HG02943 (cell line): ENCODE results near the gene COL18A1.

Experiments used
- ATAC-seq: cut with Tn5 transposase; IDR thresholded peaks from one replicate; pipeline ENCODE4 v1.9.1; 2021; ENCODE audit warnings: mild to moderate bottlenecking, low read depth, moderate library complexity; ENCODE audit not compliant: unreplicated experiment

Gene COL18A1

DNA sequence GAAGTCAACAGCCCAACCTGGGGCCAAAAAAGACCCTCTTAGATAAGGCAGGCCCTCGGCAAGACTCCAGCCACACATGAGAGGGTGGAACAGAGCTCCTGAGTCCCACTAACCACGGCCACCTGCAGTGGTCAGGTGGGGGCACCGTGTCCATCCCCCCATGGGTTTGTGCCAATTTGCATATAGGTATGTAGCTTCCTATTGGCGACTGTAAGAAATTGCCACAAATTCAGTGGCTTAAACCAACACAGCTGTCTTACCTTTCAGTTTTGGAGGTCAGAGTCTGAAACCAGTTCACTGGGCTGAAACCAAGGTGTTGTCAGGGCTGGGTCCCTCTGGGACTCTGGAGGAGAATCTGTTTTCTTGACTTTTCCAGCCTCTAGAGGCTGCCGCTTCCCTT is 59.3 kb downstream of the COL18A1 start:
- no peak for ATAC-seq

DNA sequence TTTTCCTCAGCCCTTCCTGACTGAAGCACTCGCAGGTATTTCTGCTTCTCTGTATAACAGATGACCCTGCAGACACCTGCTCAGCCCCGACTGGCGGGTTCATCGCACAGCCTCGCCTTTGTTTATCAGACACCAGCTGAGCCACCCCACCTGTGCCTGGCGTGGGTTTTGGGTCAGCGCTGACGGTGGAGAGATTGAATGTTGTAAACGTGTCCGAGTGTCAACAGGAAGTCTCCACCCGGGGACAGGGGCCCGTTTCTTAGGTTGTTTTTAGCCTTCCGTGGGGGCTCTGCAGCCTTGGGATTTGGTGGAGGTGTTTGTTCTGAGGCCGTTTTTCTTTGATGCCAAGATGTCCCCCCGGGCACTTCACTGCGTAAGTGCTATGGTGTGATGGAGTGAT is 60.1 kb downstream of the COL18A1 start:
- no peak for ATAC-seq

DNA sequence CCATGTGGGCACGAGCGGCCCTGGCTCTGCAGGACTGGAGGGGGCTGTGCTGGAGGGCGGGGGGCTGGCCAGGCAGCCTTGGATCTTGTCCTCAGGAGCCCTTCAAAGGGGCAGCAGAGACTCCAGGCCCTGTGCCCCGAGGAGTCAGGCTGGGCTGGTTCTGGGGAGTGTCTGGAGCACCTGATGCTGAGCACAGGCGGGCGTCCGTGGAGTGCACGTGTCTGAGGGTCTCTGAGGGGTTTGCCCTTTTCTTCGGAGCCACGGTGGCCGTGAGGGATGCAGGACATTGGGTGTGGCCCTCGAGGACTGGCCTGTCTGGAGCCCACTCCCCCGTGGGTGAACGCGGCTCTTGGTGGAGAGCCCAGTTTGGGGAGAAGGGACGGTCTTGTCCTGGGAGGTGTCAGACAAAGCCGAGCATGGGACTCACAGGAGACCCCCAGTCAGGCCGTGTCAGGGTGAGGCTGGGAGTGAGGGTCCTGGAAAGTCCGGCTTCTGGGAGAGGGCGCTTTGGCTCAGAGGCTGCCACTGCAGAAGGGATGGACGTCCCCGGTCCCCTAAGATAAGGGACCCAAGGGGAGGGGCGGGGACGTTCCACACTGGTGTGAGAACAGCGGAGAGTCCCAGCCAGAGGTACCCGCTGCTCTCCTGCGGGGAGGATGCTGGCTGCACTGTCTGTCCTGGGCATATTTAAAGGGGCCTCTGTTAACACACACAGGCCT is 60.8 kb downstream of the COL18A1 start:
- ATAC-seq, result no peak

DNA sequence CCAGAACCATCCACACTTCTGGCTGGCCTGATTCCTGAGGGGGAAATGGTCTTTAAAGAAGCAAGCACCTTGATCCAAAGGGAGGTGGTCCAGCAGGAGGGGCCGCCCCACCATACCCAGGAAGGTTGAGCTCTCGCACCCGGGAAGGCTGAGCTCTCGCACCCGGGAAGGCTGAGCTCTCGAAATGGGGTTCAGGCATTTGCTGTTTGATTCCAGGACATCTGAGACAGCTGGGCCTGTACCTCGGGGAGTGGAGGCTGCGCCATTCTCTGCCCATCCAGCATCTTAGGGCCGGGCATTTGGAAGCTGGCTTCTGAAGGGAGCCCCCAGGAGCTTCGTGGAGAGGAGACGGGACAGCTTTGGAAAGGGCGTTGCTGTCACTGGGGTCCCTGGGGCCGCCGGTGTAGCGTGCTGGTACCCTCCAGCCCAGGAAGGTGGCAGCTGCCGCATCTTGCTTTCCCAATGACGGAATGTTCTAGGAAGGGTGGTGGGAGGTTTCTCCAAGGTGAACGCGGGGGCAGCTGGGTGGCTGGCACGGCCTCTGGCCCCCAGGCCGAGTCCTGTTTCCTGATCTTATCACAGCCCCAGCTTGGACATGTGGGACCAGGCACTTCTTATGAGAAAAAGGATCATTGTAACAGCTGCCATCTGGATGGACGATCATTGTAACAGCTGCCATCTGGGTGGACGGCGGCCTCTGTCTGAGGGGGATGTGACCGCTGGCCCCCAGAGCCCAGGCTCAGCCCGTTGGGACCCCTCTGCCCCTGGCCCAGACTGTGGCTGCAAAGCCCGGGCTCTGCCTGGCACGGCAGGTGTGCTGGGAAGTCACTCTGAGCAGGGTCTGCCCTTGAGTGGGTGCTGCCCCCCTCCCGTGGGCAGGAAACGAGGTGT is 61.6 kb downstream of the COL18A1 start:
- no peak for ATAC-seq

DNA sequence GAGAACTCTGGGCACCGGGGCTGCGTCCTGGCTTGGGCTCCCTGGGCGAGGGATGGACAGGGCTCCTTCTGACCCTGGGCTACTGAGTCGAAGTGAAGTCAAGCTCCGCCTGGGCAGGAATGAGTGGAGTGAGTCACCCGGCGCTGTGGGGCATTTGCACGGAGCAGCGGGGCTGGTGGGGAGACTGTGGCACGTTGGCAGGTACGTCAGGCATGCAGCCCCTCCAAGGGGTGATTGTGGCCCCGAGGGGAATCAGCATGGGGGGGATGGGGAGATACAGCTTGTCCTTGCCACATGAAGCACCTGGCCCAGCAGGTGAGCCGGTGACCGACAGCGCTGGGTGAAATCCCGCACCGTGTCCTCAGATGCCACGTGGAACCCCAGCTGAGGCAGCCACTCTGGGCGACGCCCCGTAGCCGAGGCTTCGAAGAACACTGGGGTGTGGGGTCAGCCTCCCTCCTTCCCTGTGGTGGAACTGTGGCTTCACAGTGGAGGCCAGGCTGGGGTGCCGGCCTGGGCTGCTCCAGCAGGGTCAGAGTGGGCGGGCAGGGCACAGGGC is 62.3 kb downstream of the COL18A1 start:
- no peak for ATAC-seq

DNA sequence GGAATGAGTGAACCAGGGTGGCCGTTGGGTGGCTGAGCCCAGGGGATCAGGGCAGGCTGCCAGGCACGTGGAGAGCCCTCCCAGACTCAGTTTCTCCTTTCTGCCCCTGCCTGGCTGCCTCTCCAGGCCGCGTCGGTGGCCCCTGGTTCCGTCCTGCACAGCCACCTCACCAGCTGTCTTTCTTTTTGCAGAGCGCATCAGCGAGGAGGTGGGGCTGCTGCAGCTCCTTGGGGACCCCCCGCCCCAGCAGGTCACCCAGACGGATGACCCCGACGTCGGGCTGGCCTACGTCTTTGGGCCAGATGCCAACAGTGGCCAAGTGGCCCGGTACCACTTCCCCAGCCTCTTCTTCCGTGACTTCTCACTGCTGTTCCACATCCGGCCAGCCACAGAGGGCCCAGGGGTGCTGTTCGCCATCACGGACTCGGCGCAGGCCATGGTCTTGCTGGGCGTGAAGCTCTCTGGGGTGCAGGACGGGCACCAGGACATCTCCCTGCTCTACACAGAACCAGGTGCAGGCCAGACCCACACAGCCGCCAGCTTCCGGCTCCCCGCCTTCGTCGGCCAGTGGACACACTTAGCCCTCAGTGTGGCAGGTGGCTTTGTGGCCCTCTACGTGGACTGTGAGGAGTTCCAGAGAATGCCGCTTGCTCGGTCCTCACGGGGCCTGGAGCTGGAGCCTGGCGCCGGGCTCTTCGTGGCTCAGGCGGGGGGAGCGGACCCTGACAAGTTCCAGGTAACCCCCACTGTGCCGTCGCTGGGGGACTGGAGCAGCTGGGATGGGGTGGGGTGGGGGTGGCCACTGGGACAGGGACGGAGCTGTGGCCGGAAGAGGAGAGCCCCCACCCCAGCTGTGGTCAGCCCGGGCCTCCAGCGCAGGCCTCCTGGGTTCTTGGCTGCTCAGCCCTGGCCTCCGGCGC is 63.3 kb downstream of the COL18A1 start:
- no peak for ATAC-seq

DNA sequence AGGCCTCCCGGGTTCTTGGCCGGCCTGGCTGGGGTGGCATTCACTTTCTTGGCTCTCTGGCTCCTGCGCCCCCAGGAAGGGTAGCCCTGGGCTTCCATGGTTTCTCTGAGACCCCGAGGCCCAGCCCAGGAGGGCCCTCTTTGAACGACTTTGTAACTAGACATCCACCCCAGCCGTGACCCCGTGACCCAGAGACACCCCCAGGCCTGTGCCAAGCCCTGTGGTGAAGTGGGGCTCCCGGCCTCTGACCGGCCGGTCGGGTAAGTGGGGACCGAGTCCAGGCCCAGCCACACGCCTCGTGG is 64.0 kb downstream of the COL18A1 start:
- ATAC-seq, result no peak

DNA sequence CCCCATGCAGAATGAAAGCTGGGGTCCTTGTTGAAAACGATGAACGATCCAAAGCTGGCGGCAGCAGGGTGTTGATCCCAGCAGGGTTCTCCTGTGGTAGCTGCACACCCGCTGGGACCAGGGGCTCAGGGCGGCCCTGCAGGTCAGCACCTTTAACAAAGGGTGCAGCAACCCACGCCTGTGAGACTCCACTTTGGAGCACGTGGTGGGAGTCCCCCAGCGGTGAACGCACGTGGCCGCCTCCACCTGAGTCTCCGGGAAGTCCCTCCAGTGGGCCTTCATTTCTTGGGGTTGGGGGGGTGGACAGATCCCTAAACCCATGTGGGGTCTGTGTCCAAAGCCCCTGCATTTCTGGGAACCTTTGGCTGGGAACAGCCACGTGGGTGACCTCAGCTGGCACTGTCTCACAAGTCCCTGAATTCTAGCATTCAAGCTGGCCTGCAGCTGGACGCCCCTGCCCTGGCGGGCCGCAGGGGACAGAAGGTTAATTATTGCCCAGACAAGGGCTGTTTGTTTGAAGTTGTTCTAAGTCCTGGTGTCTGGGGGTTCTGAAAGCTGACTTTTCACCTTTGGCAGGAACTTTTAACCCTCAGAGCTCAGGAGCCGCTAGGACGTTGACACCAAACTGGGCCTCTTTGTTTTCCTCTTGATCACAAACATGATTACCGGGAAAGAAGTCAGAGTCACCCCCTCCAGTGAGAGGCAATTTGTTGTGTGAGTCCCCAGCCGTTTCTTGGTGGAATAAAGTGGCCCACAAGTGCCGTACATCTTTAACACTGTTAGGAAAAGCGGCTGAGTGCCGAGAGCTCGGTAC is 64.5 kb downstream of the COL18A1 start:
- ATAC-seq, result no peak

DNA sequence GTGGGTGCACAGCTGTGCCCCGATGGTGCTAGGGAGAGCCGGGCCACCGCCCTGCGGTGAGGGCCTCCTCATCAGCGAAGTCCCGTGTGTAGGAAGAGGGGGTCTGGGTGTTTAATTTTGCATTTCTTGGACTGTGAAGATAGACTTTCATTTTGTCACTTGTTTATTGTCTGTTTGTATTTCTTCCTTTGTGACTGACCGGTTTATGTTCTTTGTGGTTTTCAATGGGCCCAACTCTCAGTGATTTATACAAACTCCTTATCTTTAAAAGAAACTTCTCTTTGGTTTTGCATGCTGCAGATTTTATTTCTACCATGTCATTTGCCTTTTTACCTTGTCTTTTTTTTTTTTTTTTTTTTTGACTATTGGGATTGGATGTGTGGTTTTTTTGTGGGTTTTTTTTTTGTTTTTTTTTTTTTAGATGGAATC is 65.1 kb downstream of the COL18A1 start:
- no peak for ATAC-seq

DNA sequence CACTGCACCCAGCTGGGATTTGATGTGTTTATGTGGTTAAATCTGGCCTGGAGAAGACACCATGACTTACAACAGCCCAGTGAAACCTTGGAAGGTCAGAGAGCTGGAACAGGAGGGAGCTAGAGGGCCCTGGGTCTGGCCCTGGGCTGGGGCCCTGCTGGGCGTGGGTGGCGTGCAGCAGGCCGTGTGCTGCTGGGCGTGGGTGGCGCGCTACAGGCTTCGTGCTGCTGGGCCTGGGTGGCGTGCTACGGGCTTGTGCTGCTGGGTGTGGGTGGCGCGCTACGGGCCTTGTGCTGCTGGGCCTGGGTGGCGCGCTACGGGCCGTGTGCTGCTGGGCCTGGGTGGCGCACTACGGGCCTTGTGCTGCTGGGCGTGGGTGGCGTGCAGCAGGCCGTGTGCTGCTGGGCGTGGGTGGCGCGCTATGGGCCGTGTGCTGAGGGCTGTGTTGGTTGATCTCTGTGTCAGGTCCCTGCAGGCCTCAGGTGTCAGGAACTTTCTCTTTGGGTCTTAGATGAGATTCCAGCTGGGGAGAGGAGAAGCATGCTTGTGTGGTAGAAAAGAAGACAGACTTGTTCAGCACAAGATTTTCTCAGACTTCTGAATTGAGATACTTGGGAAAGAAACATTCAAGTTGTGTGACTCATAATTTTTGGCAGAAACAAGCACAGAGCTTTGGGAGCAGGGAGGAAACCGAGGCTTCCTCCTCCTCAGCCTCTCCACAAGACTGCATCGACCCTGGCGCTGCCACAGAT is 66.0 kb downstream of the COL18A1 start:
- ATAC-seq, result no peak

DNA sequence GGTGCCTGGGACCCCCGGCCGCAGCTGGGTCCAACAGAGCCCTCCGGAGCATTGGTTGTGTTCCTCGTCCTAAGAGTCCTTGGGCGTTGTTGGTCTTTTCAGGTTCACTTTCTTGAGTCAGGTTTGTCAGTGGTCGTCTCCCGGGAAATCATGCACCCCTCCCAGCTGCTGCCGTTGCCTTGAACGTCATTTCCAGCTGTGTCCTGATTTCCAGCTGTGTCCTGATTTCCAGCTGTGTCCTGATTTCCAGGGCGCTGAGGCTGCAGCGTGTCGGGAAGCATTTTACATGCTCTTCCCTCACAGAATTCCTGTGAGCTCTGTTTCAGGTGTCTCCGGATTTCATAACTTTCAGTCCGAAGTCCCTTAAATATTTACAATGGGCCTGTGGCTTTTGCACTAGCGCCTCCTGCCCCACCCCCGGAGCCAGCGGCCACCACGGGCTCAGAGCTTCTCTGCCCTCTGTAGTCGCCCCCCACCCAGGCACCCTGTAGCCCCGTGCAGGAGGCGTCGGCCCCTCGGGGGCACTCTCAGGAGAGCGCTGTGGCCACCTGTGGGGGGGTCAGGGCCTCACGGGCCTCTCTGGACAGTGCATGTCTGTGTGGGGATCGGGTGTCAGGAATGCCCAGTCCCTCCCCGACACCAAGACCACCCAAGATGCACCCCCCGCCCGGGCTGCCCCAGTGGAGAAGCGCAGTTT is 66.7 kb downstream of the COL18A1 start:
- no peak for ATAC-seq

DNA sequence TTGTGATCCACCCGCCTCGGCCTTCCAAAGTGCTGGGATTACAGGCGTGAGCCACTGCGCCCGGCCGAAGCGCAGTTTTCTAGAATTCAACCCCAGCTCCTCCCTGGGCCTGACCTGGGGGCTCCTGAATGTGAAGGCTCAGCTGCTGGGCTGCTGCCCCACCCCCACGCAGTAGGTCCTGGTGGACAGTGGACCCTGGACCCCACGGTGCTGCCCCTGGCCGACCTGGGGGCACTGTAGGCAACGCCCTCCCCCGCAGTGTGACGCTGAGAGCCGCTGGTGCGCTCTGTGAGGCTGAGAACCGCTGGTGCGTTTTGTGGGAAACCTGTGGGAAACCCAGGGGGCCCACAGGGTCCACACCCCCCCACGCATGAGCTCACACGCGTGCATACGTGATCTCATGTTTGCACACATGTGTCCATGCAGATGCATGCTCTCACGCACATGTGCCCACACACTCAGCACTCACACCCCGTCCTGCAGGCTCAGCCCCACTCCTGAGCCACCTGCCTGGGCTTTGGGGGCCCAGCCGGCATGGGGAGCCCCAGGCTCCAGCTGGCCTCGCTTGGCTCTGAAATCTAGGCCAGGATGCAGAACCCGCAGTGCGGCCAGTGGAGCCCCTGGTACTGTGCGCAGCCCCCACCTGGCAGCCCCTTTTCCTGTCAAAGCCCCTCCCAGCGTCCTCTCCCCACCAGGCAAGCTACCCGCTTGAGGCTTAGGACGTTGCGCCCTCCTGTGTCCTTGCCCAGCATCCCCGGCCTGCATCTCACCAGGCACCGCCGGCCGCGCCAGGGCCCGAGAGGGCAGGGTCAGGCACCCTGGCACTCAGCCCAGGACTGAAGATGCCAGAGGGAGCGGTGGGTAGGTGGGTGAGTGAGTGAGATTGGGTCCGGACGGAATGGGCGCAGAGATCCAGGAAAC is 67.7 kb downstream of the COL18A1 start:
- no peak for ATAC-seq

DNA sequence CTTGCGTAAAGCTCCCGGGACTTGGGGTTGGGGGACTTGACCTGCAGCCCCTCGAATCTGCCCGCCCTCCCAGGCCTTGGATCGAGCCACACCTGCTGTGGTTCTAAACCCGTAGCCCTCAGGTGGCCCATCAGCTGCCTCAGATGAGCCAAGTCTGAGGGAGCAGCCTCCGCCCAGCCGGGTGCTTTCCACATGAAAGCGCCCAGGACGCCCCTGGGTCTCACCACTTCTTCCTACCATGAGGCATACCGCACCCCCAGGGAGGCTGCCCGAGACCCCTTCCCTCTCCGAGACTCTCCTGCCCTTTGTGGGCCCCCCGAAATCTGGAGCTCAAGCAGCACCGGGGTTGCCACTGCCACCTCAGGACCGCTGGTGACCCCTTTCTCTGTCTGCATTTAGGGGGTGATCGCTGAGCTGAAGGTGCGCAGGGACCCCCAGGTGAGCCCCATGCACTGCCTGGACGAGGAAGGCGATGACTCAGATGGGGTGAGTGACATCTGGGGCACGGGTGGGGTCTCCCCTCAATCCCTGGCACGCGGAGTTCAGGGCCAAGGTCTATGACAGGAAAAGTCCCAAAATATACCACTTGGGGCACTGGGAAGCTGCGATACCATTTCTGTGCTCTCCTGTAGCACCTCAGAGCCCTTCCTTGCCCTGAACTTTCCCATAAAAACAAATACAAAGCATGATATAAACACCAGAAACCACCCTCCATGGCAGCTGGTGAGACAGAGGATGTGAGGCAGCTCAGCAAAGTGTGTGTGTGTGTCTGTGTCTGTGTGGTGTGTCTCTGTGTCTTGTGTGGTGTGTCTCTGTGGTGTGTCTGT is 68.7 kb downstream of the COL18A1 start:
- no peak for ATAC-seq

DNA sequence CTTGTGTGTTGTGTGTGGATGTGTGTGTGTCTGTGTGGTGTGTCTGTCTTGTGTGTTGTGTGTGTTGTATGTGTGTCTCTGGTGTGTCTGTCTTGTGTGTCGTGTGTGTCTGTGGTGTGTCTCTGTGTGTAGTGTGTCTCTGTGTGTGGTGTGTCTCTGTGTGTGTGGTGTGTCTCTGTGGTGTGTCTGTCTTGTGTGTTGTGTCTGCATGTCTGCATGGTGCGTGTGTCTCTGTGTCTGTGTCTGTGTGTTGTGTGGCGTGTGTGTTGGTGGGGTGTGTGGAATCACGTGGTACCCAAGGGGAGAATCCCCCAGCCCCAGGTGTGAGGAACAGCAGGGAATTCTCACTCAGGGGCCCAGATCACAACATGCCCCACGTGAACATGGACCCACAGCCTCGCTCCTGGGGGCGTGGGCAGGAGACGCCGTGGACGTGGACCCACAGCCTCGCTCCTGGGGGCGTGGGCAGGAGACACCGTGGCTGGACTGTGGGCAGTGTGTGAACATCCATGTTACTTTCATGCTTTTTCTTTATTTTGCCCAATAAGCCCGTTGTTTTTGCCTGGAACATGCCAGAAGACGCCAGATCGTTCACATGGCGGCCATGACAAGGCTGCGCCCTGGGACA is 69.5 kb downstream of the COL18A1 start:
- ATAC-seq, result no peak

DNA sequence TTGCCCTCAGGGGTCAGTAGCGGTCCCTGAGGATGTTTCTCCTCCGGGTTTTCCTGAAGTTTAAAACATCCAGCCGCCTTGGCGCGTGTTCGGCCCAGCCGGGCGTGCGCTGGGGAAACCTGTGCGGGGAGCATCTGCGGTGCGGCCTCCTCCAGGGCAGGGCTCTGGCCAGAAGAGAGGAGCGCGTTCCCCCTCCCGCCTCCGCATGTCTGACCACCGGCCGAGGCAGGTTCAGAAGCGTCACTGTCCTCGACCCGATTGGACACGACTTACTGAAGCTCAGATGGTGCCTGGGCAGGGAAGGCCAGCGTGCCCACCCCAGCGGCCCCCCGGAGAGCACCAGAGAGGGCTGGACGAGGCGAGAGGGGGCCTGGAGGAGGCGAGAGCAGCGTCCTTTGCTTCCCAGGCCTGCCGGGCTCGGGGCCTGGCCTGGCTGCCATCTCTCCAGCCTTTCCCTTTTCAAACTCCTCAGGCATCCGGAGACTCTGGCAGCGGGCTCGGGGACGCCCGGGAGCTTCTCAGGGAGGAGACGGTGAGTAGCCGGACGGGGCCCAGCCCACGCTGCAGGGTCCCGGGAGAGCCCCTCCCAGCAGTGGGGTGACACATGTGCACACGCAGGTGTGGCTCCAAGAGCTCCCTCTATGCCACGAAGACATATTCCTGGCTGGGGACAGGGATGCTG is 70.2 kb downstream of the COL18A1 start:
- ATAC-seq, result no peak
